HCT116 (cell line): Measurements from ENCODE around the gene ANO10.

Experiments
- CTCF ChIP-seq, 3 experiments: fragments of 200-600 bp in 1 of 3; sonication (generic) in 1 of 3; IDR thresholded peaks in 2 of 3; conservative IDR thresholded peaks in 1 of 3; 2 replicates each; pipeline ENCODE4 v1.5.1; 2012 to 2017; ENCODE audit warnings: low read depth in 2 of 3, low read length in 2 of 3, antibody characterized with exemption in 1 of 3, borderline replicate concordance in 1 of 3, control low read depth in 1 of 3, mild to moderate bottlenecking in 1 of 3, mixed read lengths in 1 of 3, mixed run types in 1 of 3, moderate library complexity in 1 of 3; ENCODE audit not compliant: insufficient read depth in 1 of 3
- EZH2phosphoT487 ChIP-seq: fragments of 200-600 bp; IDR thresholded peaks from 2 replicates; pipeline ENCODE4 v1.6.1; 2018; ENCODE audit warnings: antibody characterized with exemption, borderline replicate concordance
- TCF7L2 ChIP-seq: IDR thresholded peaks from 2 replicates; pipeline ENCODE4 v1.7.0; 2011; ENCODE audit warnings: borderline replicate concordance, inconsistent platforms; ENCODE audit not compliant: insufficient read depth, insufficient read length; ENCODE audit errors: extremely low read depth

DNA sequence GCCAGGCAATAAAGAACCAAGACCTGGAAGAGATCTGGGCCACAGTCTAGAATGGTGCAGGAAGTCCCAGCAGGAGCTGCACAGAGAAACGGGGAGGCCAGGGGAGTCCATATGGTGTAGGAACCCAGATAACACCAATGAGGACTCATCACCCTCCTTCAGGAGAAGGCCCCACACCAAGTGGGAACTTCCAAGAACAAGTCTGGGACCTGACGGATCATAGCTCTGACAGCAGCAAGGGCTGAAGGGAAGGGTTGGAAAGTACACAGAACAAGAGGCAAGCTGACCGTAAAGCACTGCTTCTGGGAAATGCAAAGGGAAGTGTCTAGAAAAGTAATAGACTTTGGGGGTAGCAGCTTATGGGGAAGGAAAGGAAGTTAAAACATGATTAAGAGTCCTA is 34.5 kb downstream of the ANO10 start:
- TF ChIP-seq TCF7L2, result no peak
- TF ChIP-seq EZH2phosphoT487, result no peak
- TF ChIP-seq CTCF (IDR thresholded peaks at IDR 0.05 in 2 of 3, conservative IDR thresholded peaks at IDR 0.05 in 1 of 3; ENCODE audit: borderline replicate concordance in 1 of 3, insufficient read depth in 1 of 3, low read depth in 2 of 3, low read length in 2 of 3), result no peak
